ENCODE data around the gene KIAA0232. TPM values are rescaled to one million over a fixed set of nuclear protein-coding genes. Genes with fewer than 3 reads are reported as not detected.
A peak's percentile ranks its signal among the peaks of the same experiment; 100 is the strongest.

KIAA0232 gene
- total and polyA plus RNA-seq, 9 of the 15 experiments (the other 6 are each of a cell fraction or from before 2014, with no cell fraction given), result 3.5 to 17.4 (median 13.0) TPM

GRCh38 chr4:6925357-6925836, 142.9 kb downstream of the KIAA0232 start (continued):
- no peak for TF ChIP-seq NR1H2 (CRISPR knock-in tag; IDR thresholded peaks at IDR 0.05)
- TF ChIP-seq PBX2 (CRISPR knock-in tag; IDR thresholded peaks at IDR 0.05; ENCODE audit: low read depth), result no peak
- TF ChIP-seq PBX2 (tag; conservative IDR thresholded peaks at IDR 0.05; ENCODE audit: low read depth), result 0 out of 2 replicates have a peak, but pooled peaks have one; percentile 15
- TF ChIP-seq ETV6 (IDR thresholded peaks at IDR 0.05; ENCODE audit: borderline replicate concordance in 1 of 2, low read depth in 2 of 2, low read length in 1 of 2), result peak in 1 of 2 experiments; percentile 42; a peak in 1 of 4 replicates
- TF ChIP-seq ETV6 (CRISPR knock-in tag; IDR thresholded peaks at IDR 0.05; ENCODE audit: borderline replicate concordance), result no peak
- TF ChIP-seq ZNF277 (CRISPR knock-in tag; IDR thresholded peaks at IDR 0.05; ENCODE audit: borderline replicate concordance), result no peak
- TF ChIP-seq SIX5 (IDR thresholded peaks at IDR 0.05; ENCODE audit: borderline replicate concordance in 1 of 2, insufficient read depth in 1 of 2, low read depth in 1 of 2, low read length in 2 of 2), result no peak
- TF ChIP-seq PRMT5 (CRISPR knock-in tag; IDR thresholded peaks at IDR 0.05), result no peak
- TF ChIP-seq HMG20A (CRISPR knock-in tag; conservative IDR thresholded peaks at IDR 0.05), result no peak
- no peak for TF ChIP-seq FOXJ2 (tag; IDR thresholded peaks at IDR 0.05)
- no peak for TF ChIP-seq ZNF77 (CRISPR knock-in tag; IDR thresholded peaks at IDR 0.05)
- no peak for TF ChIP-seq THRB (CRISPR knock-in tag; conservative IDR thresholded peaks at IDR 0.05)
- 0 out of 2 replicates have a peak, but pooled peaks have one; percentile 26 for TF ChIP-seq SPI1 (IDR thresholded peaks at IDR 0.05; ENCODE audit: borderline replicate concordance, low read depth, low read length)
- peak; percentile 72 for TF ChIP-seq BHLHE40 (IDR thresholded peaks at IDR 0.05; ENCODE audit: low read length)
- peak; percentile 87 for TF ChIP-seq TFAP4 (CRISPR knock-in tag; IDR thresholded peaks at IDR 0.05; ENCODE audit: borderline replicate concordance)
- no peak for TF ChIP-seq KLF6 (CRISPR knock-in tag; IDR thresholded peaks at IDR 0.05; ENCODE audit: borderline replicate concordance)
- TF ChIP-seq YY1 (IDR thresholded peaks at IDR 0.05; ENCODE audit: borderline replicate concordance in 1 of 3, control insufficient read depth in 1 of 3, extremely low read depth in 1 of 3, insufficient read depth in 3 of 3, insufficient read length in 1 of 3, insufficient replicate concordance in 2 of 3, low read depth in 1 of 3, low read length in 2 of 3), result no peak
- TF ChIP-seq ZBTB2 (IDR thresholded peaks at IDR 0.05), result no peak

All from K562 (cell line).